GM21390 (cell line): ENCODE measurements around the gene ZNF569.
"Not testable (repeated sequence)": the region's sequence is repeated elsewhere in the genome, so short reads cannot be mapped to it uniquely, and the experiment has no call there.

Experiments used
- ATAC-seq: cut with Tn5 transposase; IDR thresholded peaks from one replicate; pipeline ENCODE4 v1.9.1; 2021; ENCODE audit not compliant: unreplicated experiment

ZNF569 gene

GRCh38 chr19:37466798-37467607, at the start of gene ZNF569:
Gene ZNF569 (minus strand): TSS chr19:37467444. CDS start chr19:37444921, 22,523 bp downstream.
- peak; percentile 60 for ATAC-seq

- no peak for ATAC-seq
Observed at GRCh38 chr19:37513397-37513796, 46.2 kb upstream of the ZNF569 start.

- ATAC-seq: no peak
Observed at GRCh38 chr19:37511821-37512220, 44.6 kb upstream of the ZNF569 start.

GRCh38 chr19:37511186-37511585, 43.9 kb upstream of the ZNF569 start:
- no peak for ATAC-seq

DNA sequence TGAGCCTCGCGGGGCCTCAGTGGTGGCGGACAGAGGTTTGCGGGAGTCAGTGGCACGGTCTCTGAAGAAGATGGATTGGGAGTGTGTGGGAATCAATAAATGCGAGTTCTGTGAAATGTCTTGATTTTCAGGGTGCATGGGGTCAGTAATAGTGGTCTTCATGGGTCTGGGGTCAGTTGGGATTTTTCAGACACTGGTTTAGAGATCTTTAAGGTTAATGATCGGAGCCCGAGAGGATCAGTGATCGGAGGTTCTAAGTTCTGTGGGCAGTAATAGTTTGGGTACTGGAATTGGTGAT, 39.9 kb upstream of the ZNF569 start:
- no peak for ATAC-seq

DNA sequence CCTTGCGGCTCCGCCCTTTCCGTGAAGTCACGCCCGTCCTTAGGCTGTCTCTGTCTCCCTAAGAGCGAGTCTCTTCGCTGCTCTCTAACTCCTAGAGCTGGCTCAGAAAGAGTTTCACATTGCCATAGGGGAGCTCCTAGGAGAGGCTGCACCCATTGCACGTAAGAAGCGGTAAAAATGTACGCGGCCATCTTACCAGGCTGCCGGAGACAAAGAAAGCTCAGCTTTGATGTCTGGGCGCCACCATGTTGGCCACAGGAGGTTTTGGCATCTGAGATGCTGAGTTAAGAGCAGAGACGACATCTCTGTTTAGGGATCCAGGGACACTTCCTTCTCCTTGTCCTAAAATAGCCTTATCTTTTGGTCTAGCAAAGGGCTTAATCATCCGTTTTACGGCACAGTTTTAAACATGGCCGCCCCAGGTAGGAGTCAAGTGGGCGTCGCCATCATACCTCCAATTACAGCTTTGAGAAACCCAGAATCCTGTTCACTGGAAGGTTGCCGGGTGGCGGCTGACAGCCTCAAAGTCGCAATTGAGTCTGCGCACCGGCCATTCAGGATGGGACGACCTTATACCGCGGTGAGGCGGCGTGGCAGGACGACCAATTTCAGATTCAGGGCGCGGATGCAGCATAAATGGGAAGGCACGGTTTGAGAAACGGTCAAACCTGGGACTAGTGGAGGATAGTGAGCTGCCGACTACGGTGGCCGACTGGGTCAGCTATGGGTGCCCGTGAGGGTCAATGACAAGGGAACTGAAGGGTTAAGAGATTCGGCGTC, 39.3 kb upstream of the ZNF569 start, which contains the start of gene ZNF793:
Gene ZNF793 (plus strand): TSS at position 553 of the 780 bp plus-strand sequence. CDS start 16,501 bp downstream, outside the sequence.
- ATAC-seq: no peak

DNA sequence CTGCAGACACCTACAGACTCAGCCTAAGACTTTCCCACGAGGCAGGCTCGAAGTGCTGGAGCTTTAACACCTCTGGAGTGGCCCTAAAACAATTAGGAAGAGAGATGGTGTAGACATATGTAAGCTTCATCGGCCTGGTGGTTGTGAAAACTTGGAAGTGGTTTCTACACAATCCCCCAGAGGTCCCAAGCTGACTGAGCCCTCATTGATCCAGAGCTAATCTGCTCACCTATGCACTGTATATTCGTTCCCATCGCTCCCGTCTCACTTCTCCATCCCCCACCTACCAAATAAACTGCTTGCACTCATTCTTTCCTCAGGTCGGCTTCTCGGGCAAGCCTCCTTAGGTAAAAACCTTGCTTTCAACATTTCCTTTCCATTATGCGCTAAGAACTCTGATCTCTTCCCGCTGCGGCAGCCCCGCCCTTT, 38.7 kb upstream of the ZNF569 start:
- no peak for ATAC-seq

GRCh38 chr19:37492213-37492612, 25.0 kb upstream of the ZNF569 start:
- no peak for ATAC-seq

DNA sequence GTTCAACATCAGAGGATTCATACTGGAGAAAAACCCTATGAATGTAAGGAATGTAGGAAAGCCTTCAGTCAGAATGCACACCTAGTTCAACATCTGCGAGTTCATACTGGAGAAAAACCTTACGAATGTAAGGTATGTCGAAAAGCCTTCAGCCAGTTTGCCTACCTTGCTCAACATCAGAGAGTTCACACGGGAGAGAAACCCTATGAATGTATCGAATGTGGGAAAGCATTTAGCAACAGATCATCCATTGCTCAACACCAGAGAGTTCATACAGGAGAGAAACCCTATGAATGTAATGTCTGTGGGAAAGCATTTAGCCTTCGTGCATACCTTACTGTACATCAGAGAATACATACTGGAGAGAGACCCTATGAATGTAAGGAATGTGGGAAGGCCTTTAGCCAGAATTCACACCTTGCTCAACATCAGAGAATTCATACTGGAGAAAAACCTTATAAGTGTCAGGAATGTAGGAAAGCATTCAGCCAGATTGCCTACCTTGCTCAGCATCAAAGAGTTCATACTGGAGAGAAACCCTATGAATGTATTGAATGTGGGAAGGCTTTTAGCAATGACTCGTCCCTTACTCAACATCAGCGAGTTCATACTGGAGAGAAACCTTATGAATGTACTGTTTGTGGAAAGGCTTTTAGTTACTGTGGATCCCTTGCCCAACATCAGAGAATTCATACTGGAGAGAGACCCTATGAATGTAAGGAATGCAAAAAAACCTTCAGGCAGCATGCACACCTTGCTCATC, 17.3 kb upstream of the ZNF569 start:
- ATAC-seq: no peak

GRCh38 chr19:37472165-37472564, 4.9 kb upstream of the ZNF569 start:
- ATAC-seq: no peak

DNA sequence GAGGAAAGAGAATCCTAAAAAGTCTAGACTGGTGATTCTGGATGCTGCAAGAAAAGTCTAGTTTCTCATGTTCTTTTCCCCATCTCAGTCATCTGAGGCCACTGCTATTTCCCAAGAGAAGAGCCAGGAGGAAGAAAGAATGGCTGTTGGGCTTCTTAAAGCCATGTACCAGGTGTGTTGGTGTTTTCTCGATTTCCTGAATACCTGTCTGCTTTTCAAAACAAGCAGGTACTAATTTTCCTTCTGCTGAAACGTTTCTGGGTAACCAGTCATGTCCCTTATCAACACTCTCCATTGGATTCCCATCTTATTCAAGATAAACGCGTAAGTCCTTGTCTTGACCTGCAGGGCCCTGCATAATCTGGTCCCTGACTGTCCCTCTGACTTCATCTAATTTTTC, 3.0 kb upstream of the ZNF569 start:
- no peak for ATAC-seq

- peak; percentile 59 for ATAC-seq
Observed at GRCh38 chr19:37468961-37469777, 1.9 kb upstream of the ZNF569 start, which contains the start of gene ZNF570. Gene ZNF570 (plus strand): TSS chr19:37469356. CDS start chr19:37470355, 999 bp downstream.

GRCh38 chr19:37467608-37468090, 405 bp upstream of the ZNF569 start:
- ATAC-seq: no peak

DNA sequence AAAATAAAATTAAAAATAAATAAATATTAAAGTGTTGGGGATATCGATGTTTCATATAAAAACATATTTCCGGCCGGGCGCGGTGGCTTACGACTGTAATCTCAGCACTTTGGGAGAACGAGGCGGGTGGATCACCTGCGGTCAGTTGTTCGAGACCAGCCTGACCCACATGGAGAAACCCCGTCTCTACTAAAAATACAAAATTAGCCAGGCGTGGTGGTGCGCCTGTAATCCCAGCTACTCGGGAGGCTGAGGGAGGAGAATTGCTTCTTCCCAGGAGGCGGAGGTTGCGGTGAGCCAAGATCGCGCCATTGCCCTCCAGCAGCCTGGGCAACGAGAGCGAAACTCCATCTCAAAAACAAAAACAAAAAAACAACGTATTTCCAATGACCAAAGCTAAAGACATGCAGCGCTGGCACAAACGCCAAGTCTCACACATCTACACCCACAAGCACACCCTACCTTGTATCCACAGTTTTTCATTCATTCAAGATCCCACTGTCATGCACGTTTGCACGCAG, 907 bp downstream of the ZNF569 start:
- ATAC-seq: no peak

- ATAC-seq: no peak
Observed at GRCh38 chr19:37452500-37453245, 14.6 kb downstream of the ZNF569 start.

DNA sequence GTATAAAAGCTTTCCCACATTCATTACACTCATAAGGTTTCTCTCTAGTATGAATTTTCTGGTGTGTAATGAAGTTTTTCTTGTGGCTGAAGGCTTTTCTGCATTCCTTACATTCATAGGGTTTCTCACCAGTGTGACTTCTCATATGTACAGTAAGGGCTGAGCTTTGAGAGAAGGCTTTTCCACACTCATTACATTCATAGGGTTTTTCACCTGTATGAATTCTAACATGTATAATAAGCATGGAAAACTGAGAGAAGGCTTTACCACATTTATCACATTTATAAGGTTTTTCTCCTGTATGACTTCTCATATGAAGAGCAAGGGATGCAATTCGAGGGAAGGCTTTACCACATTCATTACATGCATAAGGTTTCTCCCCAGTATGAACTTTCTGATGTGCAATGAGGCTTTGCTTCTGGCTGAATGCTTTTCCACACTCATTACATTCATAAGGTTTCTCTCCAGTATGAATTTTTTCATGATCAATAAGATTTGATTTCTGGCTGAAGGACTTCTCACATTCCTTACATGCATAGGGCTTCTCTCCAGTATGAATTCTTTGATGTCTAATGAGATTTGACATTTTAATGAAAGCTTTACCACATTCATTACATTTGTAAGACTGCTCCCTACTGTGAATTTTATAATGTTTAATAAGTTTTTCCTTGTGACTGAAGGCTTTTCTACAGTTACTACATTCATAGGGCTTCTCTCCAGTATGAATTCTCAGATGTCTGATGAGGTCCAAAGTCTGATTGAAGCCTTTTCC, 53.7 kb downstream of the ZNF569 start:
- ATAC-seq: no peak

- ATAC-seq: no peak
Observed at GRCh38 chr19:37412700-37413099, 54.5 kb downstream of the ZNF569 start.

GRCh38 chr19:37406140-37406846, 61.0 kb downstream of the ZNF569 start:
- ATAC-seq: not testable (repeated sequence)
